ENCODE data around the gene EPS8. TPM values are rescaled to one million over a fixed set of nuclear protein-coding genes. Genes with fewer than 3 reads are reported as not detected.

Gene EPS8
- total and polyA plus RNA-seq, 8 donors: 9.1 to 287 (median 36.1) TPM

GRCh38 chr12:15735837-15736615 is 53.2 kb downstream of the EPS8 start:
- WGBS, 5 donors: 83 to 97% (median 95%) methylated on average over 5 of the region's 5 CpGs
- no peak for DNase-seq
- H3K27me3 ChIP-seq: no peaks in the 10 kb centered on the region
- no peak overlapping the region for H3K4me3 ChIP-seq
- no peaks in the 10 kb centered on the region for H3K9me3 ChIP-seq
- intact Hi-C loops (cut with DNase I; ENCODE audit: low total_unique reads): no loop called here
- H3K27ac ChIP-seq: no peak overlapping the region
- H3K4me1 ChIP-seq: peaks cover 0 to 15% (median 11%) of the 10 kb centered on the region in 4 donors
- TF ChIP-seq POLR2AphosphoS5 (IDR thresholded peaks at IDR 0.05): no peak
- TF ChIP-seq, protein P1, sequence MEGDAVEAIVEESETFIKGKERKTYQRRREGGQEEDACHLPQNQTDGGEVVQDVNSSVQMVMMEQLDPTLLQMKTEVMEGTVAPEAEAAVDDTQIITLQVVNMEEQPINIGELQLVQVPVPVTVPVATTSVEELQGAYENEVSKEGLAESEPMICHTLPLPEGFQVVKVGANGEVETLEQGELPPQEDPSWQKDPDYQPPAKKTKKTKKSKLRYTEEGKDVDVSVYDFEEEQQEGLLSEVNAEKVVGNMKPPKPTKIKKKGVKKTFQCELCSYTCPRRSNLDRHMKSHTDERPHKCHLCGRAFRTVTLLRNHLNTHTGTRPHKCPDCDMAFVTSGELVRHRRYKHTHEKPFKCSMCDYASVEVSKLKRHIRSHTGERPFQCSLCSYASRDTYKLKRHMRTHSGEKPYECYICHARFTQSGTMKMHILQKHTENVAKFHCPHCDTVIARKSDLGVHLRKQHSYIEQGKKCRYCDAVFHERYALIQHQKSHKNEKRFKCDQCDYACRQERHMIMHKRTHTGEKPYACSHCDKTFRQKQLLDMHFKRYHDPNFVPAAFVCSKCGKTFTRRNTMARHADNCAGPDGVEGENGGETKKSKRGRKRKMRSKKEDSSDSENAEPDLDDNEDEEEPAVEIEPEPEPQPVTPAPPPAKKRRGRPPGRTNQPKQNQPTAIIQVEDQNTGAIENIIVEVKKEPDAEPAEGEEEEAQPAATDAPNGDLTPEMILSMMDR (IDR thresholded peaks at IDR 0.05): no peak
- TF ChIP-seq EP300 (IDR thresholded peaks at IDR 0.05): no peak
- TF ChIP-seq POLR2A (IDR thresholded peaks at IDR 0.05): no peak
- H3K36me3 ChIP-seq: no peaks in the 10 kb centered on the region

DNA sequence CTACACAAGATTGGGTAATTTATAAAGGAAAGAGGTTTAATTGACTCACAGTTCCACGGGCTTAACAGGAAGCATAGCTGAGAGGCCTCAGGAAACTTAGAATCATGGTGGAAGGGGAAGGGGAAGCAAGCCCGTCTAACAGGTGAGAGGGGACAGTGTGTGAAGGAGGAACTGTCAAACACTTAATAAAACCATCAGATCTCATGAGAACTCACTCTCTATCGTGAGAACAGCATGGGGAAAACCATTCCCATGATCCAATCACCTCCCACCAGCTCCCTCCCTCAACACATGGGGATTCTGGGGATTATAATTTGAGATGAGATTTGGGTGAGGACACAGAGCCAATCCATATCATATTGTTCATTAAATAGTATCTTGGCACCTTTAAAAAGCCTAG is 56.1 kb downstream of the EPS8 start:
- 61 to 83% (median 72%) methylated on average over 3 of the region's 3 CpGs for WGBS, 5 donors
- H3K4me1 ChIP-seq: peaks cover 0 to 13% (median 3%) of the 10 kb centered on the region in 4 donors
- TF ChIP-seq EP300 (IDR thresholded peaks at IDR 0.05) (no peak), POLR2A (IDR thresholded peaks at IDR 0.05) (no peak), POLR2AphosphoS5 (IDR thresholded peaks at IDR 0.05) (no peak)
- TF ChIP-seq, protein P1 (IDR thresholded peaks at IDR 0.05): no peak
- no peaks in the 10 kb centered on the region for H3K27me3 ChIP-seq
- no peak overlapping the region for H3K4me3 ChIP-seq
- DNase-seq: no peak
- no peak overlapping the region for H3K27ac ChIP-seq
- intact Hi-C loops (cut with DNase I; ENCODE audit: low total_unique reads): no loop called here
- no peaks in the 10 kb centered on the region for H3K36me3 ChIP-seq
- no peaks in the 10 kb centered on the region for H3K9me3 ChIP-seq

DNA sequence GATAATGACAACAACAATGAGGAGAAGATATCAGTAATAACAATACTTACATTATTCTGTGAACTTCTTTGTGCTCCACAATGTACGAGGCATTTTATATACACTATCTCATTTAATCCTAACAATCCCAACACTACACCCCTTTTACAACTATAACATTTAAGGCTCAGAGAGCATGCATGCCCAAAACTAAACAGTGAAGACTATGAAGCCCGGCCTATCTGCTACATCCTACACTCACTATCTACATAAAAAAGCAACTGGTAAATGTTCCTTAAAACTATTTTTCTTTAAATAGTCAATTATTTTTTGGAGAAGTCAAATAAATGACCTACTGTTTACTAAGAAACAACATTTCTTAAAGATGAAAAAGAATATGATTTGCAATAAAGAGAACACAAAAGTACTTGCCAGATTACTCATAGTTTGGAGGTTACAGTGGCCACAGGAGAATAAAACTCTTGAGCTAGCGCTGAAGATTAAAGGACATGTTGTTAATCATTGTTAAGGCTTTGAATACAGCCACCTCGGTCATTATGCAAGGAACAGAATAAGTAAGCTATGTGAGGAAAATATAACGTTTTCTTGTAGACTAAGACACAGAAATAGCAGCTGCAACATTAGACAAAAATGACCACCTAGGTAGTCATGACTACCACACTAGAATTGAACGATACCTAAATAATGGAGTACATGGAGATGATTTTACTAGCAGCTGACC is 56.7 kb downstream of the EPS8 start:
- WGBS, 5 donors: 51 to 61% (median 54%) methylated on average over 6 of the region's 6 CpGs
- H3K9me3 ChIP-seq: no peaks in the 10 kb centered on the region
- H3K27me3 ChIP-seq: no peaks in the 10 kb centered on the region
- no peak for TF ChIP-seq EP300 (IDR thresholded peaks at IDR 0.05)
- H3K4me3 ChIP-seq: no peak overlapping the region
- intact Hi-C loops (cut with DNase I; ENCODE audit: low total_unique reads): no loop called here
- peaks cover 0 to 13% (median 2%) of the 10 kb centered on the region in 4 donors for H3K4me1 ChIP-seq
- H3K27ac ChIP-seq: no peak overlapping the region
- peak in 1 of 2 donors; percentile 54 for DNase-seq
- H3K36me3 ChIP-seq: no peaks in the 10 kb centered on the region

DNA sequence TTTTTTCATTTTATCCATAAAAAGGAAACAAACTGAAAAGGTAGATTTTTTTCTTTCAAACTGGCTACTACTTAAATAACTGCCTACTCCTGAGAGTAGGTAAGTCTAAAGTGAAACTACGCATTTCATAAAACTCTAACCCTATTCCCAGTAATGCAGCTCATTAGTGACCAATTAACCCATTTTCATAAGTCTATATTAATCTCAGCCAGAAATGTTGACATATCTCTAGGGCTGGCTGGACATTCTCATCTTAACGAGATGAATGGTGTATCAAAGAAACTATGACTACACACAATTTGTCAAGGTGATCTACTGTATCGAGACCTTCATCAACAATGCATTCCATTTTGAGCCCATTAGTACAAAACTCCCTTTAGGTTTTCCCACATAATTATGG is 57.2 kb downstream of the EPS8 start:
- Histone ChIP-seq H3K36me3 (no peaks in the 10 kb centered on the region), H3K4me3 (no peak overlapping the region), H3K4me1 (peaks cover 0 to 14% (median 2%) of the 10 kb centered on the region in 4 donors), H3K9me3 (no peaks in the 10 kb centered on the region), H3K27me3 (no peaks in the 10 kb centered on the region), H3K27ac (no peak overlapping the region)
- 88 to 95% (median 90%) methylated on average over 3 of the region's 3 CpGs for WGBS, 5 donors
- no peak for DNase-seq
- TF ChIP-seq, protein P1 (IDR thresholded peaks at IDR 0.05): no peak
- no peak for TF ChIP-seq EP300 (IDR thresholded peaks at IDR 0.05)
- TF ChIP-seq POLR2A (IDR thresholded peaks at IDR 0.05): no peak
- TF ChIP-seq POLR2AphosphoS5 (IDR thresholded peaks at IDR 0.05): no peak
- intact Hi-C loops (cut with DNase I; ENCODE audit: low total_unique reads): no loop called here

All from stomach (tissue), 9 donors.